B cell (primary cell): ENCODE data around the gene JADE2.

ENCODE experiments used
- EZH2 ChIP-seq: IDR thresholded peaks from 2 replicates; pipeline ENCODE4 v1.6.1; 2012; ENCODE audit warnings: borderline replicate concordance, low read depth, mild to moderate bottlenecking, moderate library complexity, low read length; ENCODE audit not compliant: insufficient read depth, poor library complexity, severe bottlenecking
- TF ChIP-seq, protein P1 (sequence below): fragments of 200-600 bp; IDR thresholded peaks from one replicate; pipeline ENCODE4 v1.8.0; 2022; ENCODE audit warnings: antibody characterized with exemption, mild to moderate bottlenecking

DNA sequence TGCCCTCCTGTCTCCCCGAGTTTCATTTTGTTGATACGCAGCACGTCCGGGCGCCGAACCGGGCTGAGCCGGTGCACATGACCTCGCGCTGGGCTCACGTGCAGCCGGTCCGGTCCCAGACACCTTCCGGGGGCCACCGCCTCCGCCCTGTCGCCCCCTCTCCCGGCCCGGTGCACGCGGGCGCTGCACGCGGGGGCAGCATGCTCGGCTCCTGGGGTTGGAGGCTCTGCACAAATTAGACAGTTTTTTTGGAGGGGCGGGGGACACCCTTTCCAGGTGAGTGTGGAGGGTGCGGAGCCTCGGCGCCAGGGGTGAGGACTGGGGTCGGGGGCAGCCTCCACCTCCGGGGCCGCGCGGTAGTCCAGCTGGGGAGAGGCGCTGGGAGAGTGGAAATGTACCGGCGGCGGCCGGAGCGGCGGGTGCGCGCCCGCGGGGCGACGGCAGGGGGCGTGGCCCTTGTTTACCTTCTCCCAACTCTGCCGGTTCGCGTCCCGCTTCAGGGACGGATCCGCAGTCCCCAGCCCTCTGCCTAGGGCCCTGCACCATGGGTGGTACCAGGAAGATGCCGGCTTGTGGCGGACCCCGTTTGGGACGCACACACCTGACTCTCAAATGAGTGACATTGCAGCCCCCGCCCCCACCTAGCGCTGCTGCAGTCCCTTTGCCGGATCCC lies 1.1 kb downstream of the JADE2 start:
- TF ChIP-seq, protein P1, sequence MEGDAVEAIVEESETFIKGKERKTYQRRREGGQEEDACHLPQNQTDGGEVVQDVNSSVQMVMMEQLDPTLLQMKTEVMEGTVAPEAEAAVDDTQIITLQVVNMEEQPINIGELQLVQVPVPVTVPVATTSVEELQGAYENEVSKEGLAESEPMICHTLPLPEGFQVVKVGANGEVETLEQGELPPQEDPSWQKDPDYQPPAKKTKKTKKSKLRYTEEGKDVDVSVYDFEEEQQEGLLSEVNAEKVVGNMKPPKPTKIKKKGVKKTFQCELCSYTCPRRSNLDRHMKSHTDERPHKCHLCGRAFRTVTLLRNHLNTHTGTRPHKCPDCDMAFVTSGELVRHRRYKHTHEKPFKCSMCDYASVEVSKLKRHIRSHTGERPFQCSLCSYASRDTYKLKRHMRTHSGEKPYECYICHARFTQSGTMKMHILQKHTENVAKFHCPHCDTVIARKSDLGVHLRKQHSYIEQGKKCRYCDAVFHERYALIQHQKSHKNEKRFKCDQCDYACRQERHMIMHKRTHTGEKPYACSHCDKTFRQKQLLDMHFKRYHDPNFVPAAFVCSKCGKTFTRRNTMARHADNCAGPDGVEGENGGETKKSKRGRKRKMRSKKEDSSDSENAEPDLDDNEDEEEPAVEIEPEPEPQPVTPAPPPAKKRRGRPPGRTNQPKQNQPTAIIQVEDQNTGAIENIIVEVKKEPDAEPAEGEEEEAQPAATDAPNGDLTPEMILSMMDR: peak; percentile 66
- TF ChIP-seq EZH2: no peak
